HCT116 (cell line): ENCODE measurements around the gene FBN3. TPM values are rescaled to one million over a fixed set of nuclear protein-coding genes. Genes with fewer than 3 reads are reported as not detected.

Experiments used
- ATAC-seq: fragments of 200-7000 bp; cut with Tn5 transposase; 2 replicates; pipeline ENCODE4 v1.9.1; 2020; ENCODE audit warnings: mild to moderate bottlenecking, moderate library complexity
- BruUV-seq: library from RNA; stranded (reverse); fragments of 400-500 nt; replicated peaks from 2 replicates; lab custom pipeline; 2021; lab: Mats Ljungman, UMichigan
- CTCF ChIA-PET: fragments of 300-600 bp; sonication (Branson Sonifier 250); formaldehyde crosslinking; loops from one replicate; lab custom pipeline; 2021; ENCODE audit warnings: antibody characterized with exemption; lab: Charles Lee
- POLR2A ChIA-PET: fragments of 300-600, 350-600 bp; sonication (Branson Sonifier 250); formaldehyde crosslinking; loops from one replicate; lab custom pipeline; 2021; ENCODE audit warnings: antibody characterized with exemption; lab: Charles Lee
- RAD21 ChIA-PET, 2 experiments: fragments of 300-600 bp; sonication (Branson Sonifier 250); formaldehyde crosslinking; loops; one replicate each; lab custom pipeline; 2023; ENCODE audit warnings: low total read pairs in 2 of 2; ENCODE audit not compliant: uncharacterized antibody in 2 of 2, unreplicated experiment in 2 of 2, low non-redundant PET in 1 of 2; lab: Charles Lee
- DNase-seq: peaks from one replicate; pipeline ENCODE4 v3.0.0-alpha.2; 2010; ENCODE audit warnings: low read depth, low spot score
- H2AFZ ChIP-seq: fragments of 200-600 bp; shearing (Covaris generic), sonication (generic); 2 replicates; pipeline ENCODE4 v1.6.1; 2017; ENCODE audit warnings: low read depth, mixed run types, mixed read lengths, antibody characterized with exemption, low read length; ENCODE audit not compliant: poor library complexity, severe bottlenecking
- H3K27ac ChIP-seq: 2 replicates; pipeline ENCODE4 v1.5.1; 2012; ENCODE audit warnings: low read depth, low read length
- H3K27me3 ChIP-seq: fragments of 200-600 bp; sonication (generic); 2 replicates; pipeline ENCODE4 v1.6.1; 2016; ENCODE audit warnings: mixed run types, low read length, mixed read lengths; ENCODE audit not compliant: insufficient read depth
- H3K36me3 ChIP-seq, 2 experiments: fragments of 200-500 bp in 1 of 2; fragments of 200-600 bp in 1 of 2; sonication (Bioruptor generic) in 1 of 2; sonication (generic) in 1 of 2; 2 replicates each; pipeline versions ENCODE4 v1.5.1 to v1.6.1; 2014 to 2016; ENCODE audit warnings: low read length in 2 of 2, inconsistent platforms in 1 of 2, mixed read lengths in 1 of 2, mixed run types in 1 of 2; ENCODE audit not compliant: insufficient read depth in 2 of 2, control insufficient read depth in 1 of 2
- H3K4me1 ChIP-seq, 2 experiments: fragments of 200-600 bp in 1 of 2; sonication (generic) in 1 of 2; 2 replicates each; pipeline versions ENCODE4 v1.5.1 to v1.6.1; 2012 to 2017; ENCODE audit warnings: low read length in 2 of 2, inconsistent platforms in 1 of 2, mild to moderate bottlenecking in 1 of 2, mixed read lengths in 1 of 2, mixed run types in 1 of 2, moderate library complexity in 1 of 2; ENCODE audit not compliant: insufficient read depth in 2 of 2, control insufficient read depth in 1 of 2
- H3K4me2 ChIP-seq: fragments of 200-600 bp; sonication (generic); 2 replicates; pipeline ENCODE4 v1.6.1; 2017; ENCODE audit warnings: mixed run types, low read length, mixed read lengths
- H3K4me3 ChIP-seq, 2 experiments: fragments of 200-600 bp in 1 of 2; sonication (generic) in 1 of 2; replicated peaks in 1 of 2; 2 replicates each; pipeline ENCODE4 v1.5.1; 2011 to 2016; ENCODE audit warnings: low read length in 2 of 2, control low read depth in 1 of 2, low read depth in 1 of 2, mild to moderate bottlenecking in 1 of 2, mixed read lengths in 1 of 2, mixed run types in 1 of 2
- H3K79me2 ChIP-seq: fragments of 200-600 bp; sonication (generic); 2 replicates; pipeline ENCODE4 v1.6.1; 2017; ENCODE audit warnings: mild to moderate bottlenecking, mixed run types, low read length, moderate library complexity, mixed read lengths; ENCODE audit not compliant: insufficient read depth
- H3K9ac ChIP-seq: fragments of 200-600 bp; sonication (generic); 2 replicates; pipeline ENCODE4 v1.6.1; 2016; ENCODE audit warnings: low read length, mixed read lengths
- H3K9me2 ChIP-seq: fragments of 200-600 bp; sonication (generic), shearing (Covaris generic); 2 replicates; pipeline ENCODE4 v1.6.1; 2017; ENCODE audit warnings: mixed run types, mild to moderate bottlenecking, moderate library complexity; ENCODE audit not compliant: insufficient read depth
- H3K9me3 ChIP-seq, 2 experiments: fragments of 200-500 bp in 1 of 2; fragments of 200-600 bp in 1 of 2; sonication (Bioruptor generic) in 1 of 2; sonication (generic) in 1 of 2; 2 replicates each; pipeline ENCODE4 v1.6.1; 2014 to 2017; ENCODE audit warnings: low read length in 2 of 2, mixed read lengths in 2 of 2, inconsistent platforms in 1 of 2, low read depth in 1 of 2, mild to moderate bottlenecking in 1 of 2, mixed run types in 1 of 2, moderate library complexity in 1 of 2; ENCODE audit not compliant: control insufficient read depth in 1 of 2, insufficient read depth in 1 of 2
- H4K20me1 ChIP-seq: fragments of 200-600 bp; sonication (generic), shearing (Covaris generic); 2 replicates; pipeline ENCODE4 v1.6.1; 2017; ENCODE audit warnings: mixed run types, mild to moderate bottlenecking, moderate library complexity; ENCODE audit not compliant: insufficient read depth
- CBX3 ChIP-seq: IDR thresholded peaks from 2 replicates; pipeline ENCODE4 v1.6.1; 2012; ENCODE audit warnings: low read depth
- CEBPB ChIP-seq: IDR thresholded peaks from 2 replicates; pipeline ENCODE4 v1.6.1; 2012; ENCODE audit warnings: low read depth
- EGR1 ChIP-seq: IDR thresholded peaks from 2 replicates; pipeline ENCODE4 v1.6.1; 2012; ENCODE audit warnings: low read depth
- ELF1 ChIP-seq: IDR thresholded peaks from 2 replicates; pipeline ENCODE4 v1.6.1; 2012; ENCODE audit warnings: low read depth, borderline replicate concordance
- EZH2 ChIP-seq: fragments of 200-600 bp; sonication (generic); IDR thresholded peaks from 2 replicates; pipeline ENCODE4 v1.6.1; 2017; ENCODE audit warnings: antibody characterized with exemption, mixed run types
- JUND ChIP-seq: IDR thresholded peaks from 2 replicates; pipeline ENCODE4 v1.6.1; 2012
- POLR2A ChIP-seq: IDR thresholded peaks from 2 replicates; pipeline ENCODE4 v1.7.0; 2011; ENCODE audit warnings: borderline replicate concordance; ENCODE audit not compliant: insufficient read depth, insufficient read length; ENCODE audit errors: extremely low read depth
- POLR2AphosphoS5 ChIP-seq: IDR thresholded peaks from 2 replicates; pipeline ENCODE4 v1.6.1; 2011; ENCODE audit warnings: mild to moderate bottlenecking, low read depth, low read length, moderate library complexity
- SIN3A ChIP-seq: IDR thresholded peaks from 2 replicates; pipeline ENCODE4 v1.6.1; 2012; ENCODE audit warnings: low read depth
- TCF7L2 ChIP-seq: IDR thresholded peaks from 2 replicates; pipeline ENCODE4 v1.7.0; 2011; ENCODE audit warnings: borderline replicate concordance, inconsistent platforms; ENCODE audit not compliant: insufficient read depth, insufficient read length; ENCODE audit errors: extremely low read depth
- YY1 ChIP-seq: IDR thresholded peaks from 2 replicates; pipeline ENCODE4 v1.6.1; 2011; ENCODE audit warnings: low read length, low read depth, moderate library complexity, mild to moderate bottlenecking; ENCODE audit not compliant: insufficient replicate concordance; ENCODE audit errors: extremely low read depth
- intact Hi-C: fragments of 100-400 bp; cut with micrococcal nuclease; formaldehyde crosslinking; loops from 2 replicates; pipeline ENCODE4 v1.10.0; 2022
- total RNA-seq: library from RNA; stranded (reverse); gene quantifications from one replicate; pipeline ENCODE4 v1.2.1, GENCODE V29; 2021; ENCODE audit not compliant: unreplicated experiment
- TF ChIP-seq, protein P1 (sequence below): IDR thresholded peaks from 2 replicates; pipeline ENCODE4 v1.6.1; 2011; ENCODE audit warnings: mild to moderate bottlenecking, low read length, moderate library complexity; ENCODE audit not compliant: insufficient replicate concordance; ENCODE audit errors: extremely low read depth
- TF ChIP-seq, protein P2 (sequence below): IDR thresholded peaks from 2 replicates; pipeline ENCODE4 v1.6.1; 2012

Gene FBN3
- total RNA-seq, 1 experiment from 2014 or later, result 6.6 TPM

GRCh38 chr19:8089664-8090601, 59.5 kb downstream of the FBN3 start:
- no peak overlapping the region for H3K9ac ChIP-seq
- no peaks in the 10 kb centered on the region for H3K36me3 ChIP-seq
- BruUV-seq, result no TSS peak
- DNase-seq, result no peak
- peaks cover 13 to 18% of the 10 kb centered on the region in 2 experiments; a peak in 3 of 4 replicates for H3K4me1 ChIP-seq
- CTCF ChIA-PET, result no interaction called here
- H3K27me3 ChIP-seq, result no peaks in the 10 kb centered on the region
- no peaks in the 10 kb centered on the region for H3K9me2 ChIP-seq
- no peak for ATAC-seq
- no peak overlapping the region for H3K4me3 ChIP-seq
- TF ChIP-seq POLR2A (no peak), CBX3 (no peak), SIN3A (no peak), JUND (no peak), EZH2 (no peak), EGR1 (no peak), YY1 (no peak), TCF7L2 (no peak), ELF1 (no peak), POLR2AphosphoS5 (no peak), CEBPB (no peak)
- TF ChIP-seq, protein P1, sequence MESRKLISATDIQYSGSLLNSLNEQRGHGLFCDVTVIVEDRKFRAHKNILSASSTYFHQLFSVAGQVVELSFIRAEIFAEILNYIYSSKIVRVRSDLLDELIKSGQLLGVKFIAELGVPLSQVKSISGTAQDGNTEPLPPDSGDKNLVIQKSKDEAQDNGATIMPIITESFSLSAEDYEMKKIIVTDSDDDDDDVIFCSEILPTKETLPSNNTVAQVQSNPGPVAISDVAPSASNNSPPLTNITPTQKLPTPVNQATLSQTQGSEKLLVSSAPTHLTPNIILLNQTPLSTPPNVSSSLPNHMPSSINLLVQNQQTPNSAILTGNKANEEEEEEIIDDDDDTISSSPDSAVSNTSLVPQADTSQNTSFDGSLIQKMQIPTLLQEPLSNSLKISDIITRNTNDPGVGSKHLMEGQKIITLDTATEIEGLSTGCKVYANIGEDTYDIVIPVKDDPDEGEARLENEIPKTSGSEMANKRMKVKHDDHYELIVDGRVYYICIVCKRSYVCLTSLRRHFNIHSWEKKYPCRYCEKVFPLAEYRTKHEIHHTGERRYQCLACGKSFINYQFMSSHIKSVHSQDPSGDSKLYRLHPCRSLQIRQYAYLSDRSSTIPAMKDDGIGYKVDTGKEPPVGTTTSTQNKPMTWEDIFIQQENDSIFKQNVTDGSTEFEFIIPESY, result no peak
- TF ChIP-seq, protein P2, sequence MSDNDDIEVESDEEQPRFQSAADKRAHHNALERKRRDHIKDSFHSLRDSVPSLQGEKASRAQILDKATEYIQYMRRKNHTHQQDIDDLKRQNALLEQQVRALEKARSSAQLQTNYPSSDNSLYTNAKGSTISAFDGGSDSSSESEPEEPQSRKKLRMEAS, result no peak
- intact Hi-C loops, result no loop called here
- POLR2A ChIA-PET, result no interaction called here
- no peak overlapping the region for H3K4me2 ChIP-seq
- no peak overlapping the region for H3K27ac ChIP-seq
- peaks cover 0 to 4% of the 10 kb centered on the region in 2 experiments; a peak in 2 of 4 replicates for H3K9me3 ChIP-seq
- no peak overlapping the region for H2AFZ ChIP-seq
- no peaks in the 10 kb centered on the region for H4K20me1 ChIP-seq
- RAD21 ChIA-PET, result no interaction called here
- no peaks in the 10 kb centered on the region for H3K79me2 ChIP-seq
